ENCODE data around the gene RAP1GAP. TPM values are rescaled to one million over a fixed set of nuclear protein-coding genes. Genes with fewer than 3 reads are reported as not detected.

RAP1GAP gene
- total and polyA plus RNA-seq, 2 of the 13 experiments (the other 11 are each of a cell fraction or from before 2014, with no cell fraction given) = 11.9 to 37.5 TPM

GRCh38 chr1:21594935-21595897 lies 73.9 kb downstream of the RAP1GAP start (continued):
- TF ChIP-seq ZNF142 (CRISPR knock-in tag; IDR thresholded peaks at IDR 0.05) = no peak
- TF ChIP-seq, protein P1, sequence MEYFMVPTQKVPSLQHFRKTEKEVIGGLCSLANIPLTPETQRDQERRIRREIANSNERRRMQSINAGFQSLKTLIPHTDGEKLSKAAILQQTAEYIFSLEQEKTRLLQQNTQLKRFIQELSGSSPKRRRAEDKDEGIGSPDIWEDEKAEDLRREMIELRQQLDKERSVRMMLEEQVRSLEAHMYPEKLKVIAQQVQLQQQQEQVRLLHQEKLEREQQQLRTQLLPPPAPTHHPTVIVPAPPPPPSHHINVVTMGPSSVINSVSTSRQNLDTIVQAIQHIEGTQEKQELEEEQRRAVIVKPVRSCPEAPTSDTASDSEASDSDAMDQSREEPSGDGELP (IDR thresholded peaks at IDR 0.05; ENCODE audit: borderline replicate concordance, low read depth) = no peak
- no peak for TF ChIP-seq HOXA3 (CRISPR knock-in tag; IDR thresholded peaks at IDR 0.05)
- no peak for TF ChIP-seq MBD4 (IDR thresholded peaks at IDR 0.05; ENCODE audit: borderline replicate concordance, low read length)
- no peak for TF ChIP-seq HMG20B (CRISPR knock-in tag; conservative IDR thresholded peaks at IDR 0.05)
- TF ChIP-seq RXRB (CRISPR knock-in tag; IDR thresholded peaks at IDR 0.05; ENCODE audit: borderline replicate concordance) = no peak
- TF ChIP-seq SP4 (CRISPR knock-in tag; IDR thresholded peaks at IDR 0.05) = no peak
- TF ChIP-seq SNRNP70 (IDR thresholded peaks at IDR 0.05; ENCODE audit: low read depth, low read length) = no peak
- TF ChIP-seq, protein P2, sequence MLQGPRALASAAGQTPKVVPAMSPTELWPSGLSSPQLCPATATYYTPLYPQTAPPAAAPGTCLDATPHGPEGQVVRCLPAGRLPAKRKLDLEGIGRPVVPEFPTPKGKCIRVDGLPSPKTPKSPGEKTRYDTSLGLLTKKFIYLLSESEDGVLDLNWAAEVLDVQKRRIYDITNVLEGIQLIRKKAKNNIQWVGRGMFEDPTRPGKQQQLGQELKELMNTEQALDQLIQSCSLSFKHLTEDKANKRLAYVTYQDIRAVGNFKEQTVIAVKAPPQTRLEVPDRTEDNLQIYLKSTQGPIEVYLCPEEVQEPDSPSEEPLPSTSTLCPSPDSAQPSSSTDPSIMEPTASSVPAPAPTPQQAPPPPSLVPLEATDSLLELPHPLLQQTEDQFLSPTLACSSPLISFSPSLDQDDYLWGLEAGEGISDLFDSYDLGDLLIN (CRISPR knock-in tag; IDR thresholded peaks at IDR 0.05; ENCODE audit: borderline replicate concordance) = no peak
- TF ChIP-seq HOXD1 (CRISPR knock-in tag; IDR thresholded peaks at IDR 0.05) = no peak
- TF ChIP-seq ZMYM3 (CRISPR knock-in tag; IDR thresholded peaks at IDR 0.05) = peak; percentile 88; the same call in 1 of the 2 replicates
- no peak for TF ChIP-seq NCOA5 (CRISPR knock-in tag; IDR thresholded peaks at IDR 0.05)
- TF ChIP-seq ZNF12 (CRISPR knock-in tag; IDR thresholded peaks at IDR 0.05) = no peak
- no peak for TF ChIP-seq HOXA7 (CRISPR knock-in tag; IDR thresholded peaks at IDR 0.05)
- no peak for TF ChIP-seq U2AF1 (optimal IDR thresholded peaks at IDR 0.05; ENCODE audit: low read depth, low read length)
- TF ChIP-seq BRD4 (CRISPR knock-in tag; IDR thresholded peaks at IDR 0.05) = no peak
- TF ChIP-seq FOXC1 (CRISPR knock-in tag; IDR thresholded peaks at IDR 0.05; ENCODE audit: borderline replicate concordance) = no peak
- TF ChIP-seq HOXA5 (CRISPR knock-in tag; IDR thresholded peaks at IDR 0.05) = no peak
- 0 out of 2 replicates have a peak, but pooled peaks have one; percentile 48 for TF ChIP-seq HINFP (CRISPR knock-in tag; IDR thresholded peaks at IDR 0.05; ENCODE audit: low read depth)
- 0 out of 2 replicates have a peak, but pooled peaks have one; percentile 43 for TF ChIP-seq HIVEP1 (CRISPR knock-in tag; IDR thresholded peaks at IDR 0.05)
- 0 out of 2 replicates have a peak, but pooled peaks have one; percentile 23 for TF ChIP-seq MIER2 (CRISPR knock-in tag; IDR thresholded peaks at IDR 0.05)

All from HepG2 (cell line).